Esophagus squamous epithelium (tissue), 4 donors: ENCODE measurements around the gene AKAP14.
"Not testable (repeated sequence)": the region's sequence is repeated elsewhere in the genome, so short reads cannot be mapped to it uniquely, and the experiment has no call there.

ENCODE experiments used
- CTCF ChIP-seq, 6 experiments: fragments of 450-650 bp in 4 of 6; fragments of 200-600 bp in 2 of 6; sonication (generic) in 2 of 6; IDR thresholded peaks; one replicate each; pipeline ENCODE4 v1.5.1; 2016 to 2019; ENCODE audit warnings: antibody characterized with exemption in 6 of 6, mild to moderate bottlenecking in 4 of 6, moderate library complexity in 4 of 6
- POLR2A ChIP-seq, 4 donors: fragments of 450-650 bp; IDR thresholded peaks; one replicate each; pipeline ENCODE4 v1.6.1; 2017; ENCODE audit warnings: antibody characterized with exemption in 4 of 4, mild to moderate bottlenecking in 4 of 4, moderate library complexity in 3 of 4

GRCh38 chrX:119891961-119892692 lies 3.6 kb upstream of the AKAP14 start:
- TF ChIP-seq CTCF, POLR2A (IDR thresholded peaks at IDR 0.05): not testable (repeated sequence)
